NCI-H1105 treated with DMSO at 0.1 percent for 48 hours (cell line): ENCODE data around the gene GPR108.
"Not testable (repeated sequence)": the region's sequence is repeated elsewhere in the genome, so short reads cannot be mapped to it uniquely, and the experiment has no call there.

Source experiments
- DNase-seq: peaks from one replicate; lab custom pipeline; 2025; lab: John Stamatoyannopoulos, UW

Gene GPR108

DNA sequence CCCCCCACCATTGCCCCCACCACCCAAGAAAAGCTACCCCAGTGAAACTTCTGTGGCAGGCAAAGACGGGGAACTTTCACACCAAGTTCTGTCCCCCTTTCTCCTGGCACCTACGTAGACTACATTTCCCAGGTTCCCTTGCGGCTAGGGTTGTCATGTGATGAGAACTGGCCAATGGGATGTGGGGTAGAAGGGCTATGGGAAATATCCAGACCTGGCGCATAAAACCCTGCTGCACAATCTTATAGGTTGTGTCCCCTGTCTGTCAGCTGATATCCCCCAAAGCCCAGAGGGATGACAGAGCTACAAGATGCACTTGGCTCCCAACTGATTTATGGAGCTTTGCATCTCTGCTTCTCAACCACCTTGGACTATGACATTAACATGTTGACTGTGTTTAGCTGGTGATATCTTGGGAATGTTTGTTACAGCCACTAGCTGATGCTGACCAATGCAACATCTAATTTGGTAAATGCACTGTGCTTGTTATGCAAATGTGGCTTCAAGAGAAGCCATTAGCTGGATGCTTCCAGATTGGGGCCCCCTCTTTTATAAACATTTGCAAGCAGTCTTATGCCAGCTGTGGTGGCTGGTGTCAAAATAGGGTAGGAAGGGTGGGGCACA, 23.8 kb upstream of the GPR108 start:
- DNase-seq = no peak

DNA sequence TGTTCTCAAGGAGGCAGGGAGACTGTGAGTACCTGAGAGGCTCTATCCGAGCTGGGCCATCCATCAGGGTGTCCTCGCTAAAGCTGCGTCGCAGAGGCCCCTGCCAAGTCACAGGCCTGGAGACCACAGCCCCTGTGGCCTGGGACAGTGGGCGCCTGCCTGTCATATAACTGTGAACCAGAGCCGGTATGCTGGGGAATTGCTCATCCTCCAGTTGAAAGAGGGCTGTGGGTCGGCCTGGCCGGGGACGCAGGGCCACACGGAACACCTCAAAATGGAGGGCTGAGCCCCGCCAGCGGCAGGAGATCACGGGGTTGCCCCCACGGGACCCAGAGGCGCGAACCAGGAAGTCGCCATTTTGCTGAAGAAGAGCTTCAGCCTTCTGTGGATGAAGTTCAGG, 23.2 kb upstream of the GPR108 start:
- DNase-seq = no peak

DNA sequence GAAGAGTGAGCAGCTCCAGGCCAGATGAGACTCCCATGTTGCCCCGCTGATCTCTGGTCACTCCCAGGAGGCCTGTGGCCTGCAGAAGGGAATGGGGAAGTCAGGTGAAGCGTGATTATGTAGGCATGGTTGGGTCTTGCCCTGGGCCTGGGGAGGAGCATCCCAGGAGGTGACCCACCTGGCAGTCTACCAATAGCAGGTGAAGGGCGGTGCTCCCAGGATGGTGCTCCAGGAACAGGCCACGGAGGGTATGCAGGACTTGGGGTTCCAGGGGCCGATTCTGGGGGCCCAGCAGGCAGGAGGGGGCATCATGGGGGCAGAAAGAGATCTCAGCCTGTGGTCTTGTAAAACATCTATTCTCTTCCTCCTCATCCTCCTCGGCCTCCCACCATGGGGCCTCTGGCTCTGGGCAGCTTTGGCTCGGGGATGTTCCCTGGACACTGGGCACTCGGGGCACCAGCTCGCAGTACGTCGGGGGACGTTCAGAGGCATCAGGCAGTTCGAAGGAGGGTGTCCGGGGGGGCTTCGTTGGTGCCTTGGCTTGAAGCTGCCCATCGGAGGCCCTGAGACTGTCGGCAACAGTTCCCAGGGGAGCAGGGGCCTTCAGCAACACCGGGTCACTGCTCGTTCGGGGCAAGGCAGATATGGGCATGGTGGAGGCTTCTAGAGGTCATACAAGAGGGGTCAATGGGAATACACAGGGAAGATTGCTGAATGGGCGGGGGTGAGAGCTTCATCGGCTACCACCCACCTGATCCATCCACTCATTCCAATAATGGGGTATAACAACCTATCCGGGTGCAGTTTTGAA, 17.5 kb upstream of the GPR108 start:
- DNase-seq = no peak

DNA sequence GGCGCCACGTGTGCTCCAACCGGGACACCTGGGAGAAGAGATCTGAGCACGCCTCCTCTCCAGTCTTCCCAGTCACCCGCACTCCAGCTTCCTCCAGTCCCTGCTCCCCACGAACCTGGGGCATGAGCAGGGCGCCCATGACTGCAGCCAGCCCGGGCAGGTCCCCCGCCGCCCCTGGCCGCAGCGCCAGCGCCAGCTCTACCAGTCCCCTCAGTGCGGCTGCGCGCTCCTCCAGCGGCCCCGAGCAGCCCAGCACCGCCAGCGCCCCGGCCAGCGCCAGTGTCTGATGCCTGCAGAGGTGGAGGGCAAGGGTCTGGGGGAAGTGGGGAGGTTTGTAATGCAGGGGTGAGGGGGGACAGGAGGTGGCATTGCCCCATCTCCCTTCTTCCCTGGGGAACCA, 16.8 kb upstream of the GPR108 start:
- no peak for DNase-seq

DNA sequence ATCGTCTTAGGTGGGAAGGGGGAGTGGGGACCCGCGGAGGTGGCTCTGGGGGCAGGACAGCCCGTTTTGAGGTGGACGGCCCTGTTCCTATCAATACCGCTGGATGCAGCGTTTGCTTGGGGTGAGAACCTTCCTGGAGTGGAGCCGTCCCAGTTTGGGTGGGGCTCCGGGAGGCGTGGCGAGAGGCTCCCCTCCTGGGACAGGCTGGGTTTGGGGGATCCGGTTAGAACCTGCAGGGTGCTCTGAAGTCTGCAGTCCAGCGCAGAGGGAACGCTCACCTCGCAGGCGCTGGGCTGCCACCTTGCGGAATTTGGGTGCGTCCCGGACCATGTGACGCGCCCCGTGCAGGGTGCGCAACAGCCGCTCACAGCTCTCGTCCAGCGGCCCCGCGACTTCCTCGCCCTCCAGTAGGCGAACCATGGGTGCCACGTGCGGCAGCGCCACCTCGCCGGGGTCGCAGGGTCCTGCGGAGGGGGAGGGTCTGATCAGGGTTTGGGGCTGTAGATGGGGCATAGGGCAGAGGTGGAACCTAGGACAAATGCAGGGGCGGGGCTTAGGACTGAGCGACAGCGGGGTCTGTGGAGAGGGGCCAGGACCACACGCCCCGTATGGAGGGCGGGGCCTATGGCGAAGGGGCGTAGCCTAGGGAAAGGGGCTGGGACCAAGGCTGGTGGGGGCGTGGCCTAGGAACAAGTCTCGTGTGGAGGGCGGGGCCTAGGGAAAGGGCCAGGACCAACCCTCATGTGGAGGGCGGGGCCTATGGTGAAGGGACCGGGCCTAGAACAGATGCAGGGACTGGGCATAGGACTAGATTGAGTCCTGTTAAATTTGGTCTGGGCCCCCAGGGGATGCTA, 16.0 kb upstream of the GPR108 start:
- no peak for DNase-seq

DNA sequence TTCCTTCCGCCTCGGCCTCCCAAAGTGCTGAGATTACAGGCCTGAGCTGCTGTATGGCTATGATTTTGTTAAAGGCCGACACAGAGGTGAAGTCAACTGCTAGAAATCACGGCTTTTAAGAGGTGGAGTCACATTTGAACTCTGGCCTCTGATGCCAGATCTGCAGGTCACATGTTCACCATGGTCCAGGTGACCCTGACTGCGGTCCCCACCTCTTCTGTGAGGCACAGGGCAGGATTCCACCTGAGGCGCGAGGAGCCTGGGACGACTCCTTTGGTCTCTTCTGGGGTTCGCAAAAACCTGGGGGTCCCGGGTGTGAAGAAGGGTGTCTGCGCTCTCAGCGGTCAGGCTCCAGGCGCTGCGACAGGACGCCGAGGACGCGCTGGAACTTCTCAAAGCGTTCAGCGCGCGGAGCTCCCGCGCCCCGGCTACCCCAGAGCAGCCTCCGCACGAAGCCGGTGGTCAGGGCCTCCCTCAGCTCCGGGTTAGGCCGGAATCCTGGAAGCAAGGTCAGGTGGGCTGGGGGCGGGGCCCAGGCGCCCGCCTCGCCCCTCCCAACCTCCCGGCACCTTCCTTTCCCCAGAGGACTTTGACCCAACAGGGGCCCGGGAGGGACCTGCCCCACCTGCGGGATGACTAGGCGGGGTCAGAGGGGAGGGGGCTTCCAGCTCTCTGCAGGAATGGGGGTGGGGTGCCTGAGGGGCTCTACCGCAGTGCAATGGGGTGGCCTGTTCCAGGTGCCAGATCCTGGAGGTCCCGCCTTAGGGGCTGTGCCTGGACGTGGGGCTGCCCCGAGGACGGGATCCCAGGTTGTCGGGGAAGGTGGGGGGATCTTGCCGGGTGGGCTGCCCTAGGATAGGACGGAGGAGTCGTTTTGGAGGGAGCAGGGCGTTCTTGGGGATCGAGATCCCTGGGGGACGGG, 15.1 kb upstream of the GPR108 start:
- no peak for DNase-seq

DNA sequence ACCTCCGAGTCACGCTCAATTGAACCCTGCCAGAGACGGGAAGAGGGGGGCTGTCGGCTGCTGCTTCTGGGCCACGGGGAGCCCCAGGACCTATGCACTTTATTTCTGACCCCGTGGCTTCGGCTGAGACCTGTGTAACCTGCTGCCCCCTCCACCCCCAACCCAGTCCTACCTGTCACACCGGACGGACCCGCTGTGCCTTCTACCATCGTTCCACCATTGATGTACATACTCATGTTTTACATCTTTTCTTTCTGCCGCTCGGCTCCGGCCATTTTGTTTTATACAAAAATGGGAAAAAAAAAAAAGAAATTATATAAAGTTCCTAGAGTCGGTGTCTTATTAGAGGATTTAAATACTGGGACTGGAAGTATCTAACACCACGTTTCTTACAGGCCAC, 13.8 kb upstream of the GPR108 start:
- no peak for DNase-seq

DNA sequence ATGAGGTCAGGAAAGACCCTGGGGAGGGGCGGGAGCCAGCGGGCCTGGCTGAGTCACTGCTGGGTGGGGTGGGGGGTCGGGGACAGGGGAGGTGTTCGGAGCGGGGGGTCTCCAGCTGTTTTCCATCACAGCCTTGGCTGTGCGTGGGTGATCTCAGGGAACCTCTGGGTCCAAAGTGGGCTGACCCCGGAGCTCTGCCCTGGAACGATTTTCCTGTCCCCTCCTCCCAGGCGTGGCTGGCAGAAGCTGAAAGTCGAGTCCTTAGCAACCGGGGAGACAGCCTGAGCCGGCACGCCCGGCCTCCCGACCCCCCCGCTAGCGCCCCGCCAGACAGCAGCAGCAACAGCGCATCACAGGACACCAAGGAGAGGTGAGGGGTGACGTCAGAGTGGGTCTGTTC, 12.7 kb upstream of the GPR108 start:
- DNase-seq = no peak

DNA sequence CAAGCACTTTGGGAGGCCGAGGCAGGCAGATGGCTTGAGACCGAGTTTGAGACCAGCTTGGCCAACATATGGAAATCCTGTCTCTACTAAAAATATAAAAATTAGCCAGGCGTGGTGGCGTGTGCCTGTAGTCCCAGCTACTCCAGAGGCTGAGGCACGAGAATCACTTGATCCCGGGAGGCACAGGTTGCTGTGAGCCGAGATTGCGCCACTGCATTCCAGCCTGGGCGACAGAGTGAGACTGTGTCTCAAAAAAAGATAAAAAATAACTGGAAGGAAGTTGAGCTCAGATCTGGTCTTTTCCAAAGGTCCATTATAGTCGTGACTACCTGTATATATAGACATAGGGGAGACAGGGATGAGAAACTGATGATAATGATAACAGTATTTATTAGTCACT, 11.2 kb upstream of the GPR108 start:
- not testable (repeated sequence) for DNase-seq

DNA sequence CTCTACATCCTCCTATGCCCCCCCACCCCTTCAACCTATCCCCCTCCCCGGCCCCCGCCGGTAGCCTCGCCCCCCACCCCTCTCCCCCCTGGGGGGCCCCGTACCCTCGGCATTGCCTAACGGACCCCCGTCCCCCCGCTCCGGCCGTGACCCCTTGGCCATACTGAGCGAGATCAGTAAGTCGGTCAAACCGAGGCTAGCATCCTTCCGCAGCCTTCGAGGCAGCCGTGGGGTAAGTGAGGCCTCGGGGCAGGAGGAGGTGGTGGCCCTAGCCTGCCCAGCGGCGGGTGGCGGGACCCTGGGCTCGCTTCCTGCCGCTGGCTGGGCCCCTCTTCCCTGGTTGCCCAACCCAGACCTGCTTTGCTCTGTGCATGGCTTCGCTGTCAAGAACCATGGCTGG, 8.6 kb upstream of the GPR108 start:
- no peak for DNase-seq

DNA sequence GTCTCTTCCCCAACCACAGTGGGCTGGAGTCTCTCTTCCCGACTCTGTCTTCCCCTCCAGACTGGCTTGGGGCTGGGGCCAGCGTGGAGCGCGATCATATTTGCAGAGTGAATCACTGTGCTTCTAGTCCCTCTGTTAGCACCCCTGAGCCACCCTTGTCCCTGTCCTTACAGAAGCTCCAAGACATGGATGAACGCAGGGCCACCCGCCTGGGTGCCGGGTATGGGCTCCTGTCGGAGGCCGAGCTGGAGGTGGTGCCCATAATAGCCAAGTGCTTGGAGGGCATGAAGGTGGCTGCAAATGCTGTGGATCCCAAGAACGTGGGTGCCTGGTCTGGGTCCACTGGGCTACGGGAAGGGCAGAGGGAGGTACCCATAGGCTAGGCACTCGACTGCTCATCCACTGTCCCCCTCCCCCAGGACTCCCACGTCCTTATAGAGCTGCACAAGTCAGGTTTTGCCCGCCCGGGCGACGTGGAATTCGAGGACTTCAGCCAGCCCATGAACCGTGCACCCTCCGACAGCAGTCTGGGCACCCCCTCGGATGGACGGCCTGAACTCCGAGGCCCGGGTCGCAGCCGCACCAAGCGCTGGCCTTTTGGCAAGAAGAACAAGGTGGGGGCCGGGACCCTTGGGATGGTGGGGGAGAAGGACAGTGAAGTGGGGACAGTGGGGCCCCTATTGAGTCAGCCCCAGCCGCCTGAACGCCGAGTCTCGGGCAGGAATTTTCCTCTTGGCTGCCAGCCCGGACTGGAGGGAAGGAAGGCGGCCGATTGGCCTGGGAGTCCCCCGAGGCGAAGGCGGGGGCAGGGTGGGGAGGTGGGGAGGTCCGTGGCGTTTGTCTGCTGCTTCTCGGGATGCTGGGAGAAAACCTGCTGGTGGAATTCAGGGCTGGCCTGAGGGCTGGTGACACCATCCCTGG, 7.3 kb upstream of the GPR108 start:
- peak; percentile 45 for DNase-seq

DNA sequence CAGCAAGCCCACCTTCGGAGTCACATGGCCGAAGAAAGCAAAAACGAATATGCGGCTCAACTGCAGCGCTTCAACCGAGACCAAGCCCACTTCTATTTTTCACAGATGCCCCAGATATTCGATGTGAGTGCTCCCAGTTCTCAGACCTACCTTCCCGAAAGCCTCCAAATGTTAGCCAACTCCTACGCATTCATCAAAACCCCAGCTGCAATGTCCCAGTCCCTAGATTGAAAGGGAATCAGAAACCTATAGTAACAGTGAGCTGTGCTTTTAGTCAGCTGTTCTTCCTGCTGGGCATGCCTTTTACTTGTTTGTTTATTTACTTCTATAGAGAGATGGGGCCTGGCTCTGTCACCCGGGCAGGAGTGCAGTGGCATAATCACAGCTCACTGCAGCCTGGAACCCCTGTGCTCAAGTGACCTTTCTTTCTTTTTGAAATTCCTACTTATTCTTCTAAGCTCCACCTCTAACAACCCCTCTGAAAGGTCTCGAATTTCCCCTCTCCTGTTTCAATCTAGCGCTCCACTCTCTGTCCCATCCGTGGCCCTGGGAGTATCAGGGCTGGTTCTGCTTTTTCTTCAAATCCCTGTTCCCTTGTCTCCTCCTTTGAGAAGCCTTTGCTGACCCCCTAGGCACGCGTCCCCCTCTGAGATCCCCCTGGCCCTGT, 6.5 kb upstream of the GPR108 start:
- DNase-seq = no peak

DNA sequence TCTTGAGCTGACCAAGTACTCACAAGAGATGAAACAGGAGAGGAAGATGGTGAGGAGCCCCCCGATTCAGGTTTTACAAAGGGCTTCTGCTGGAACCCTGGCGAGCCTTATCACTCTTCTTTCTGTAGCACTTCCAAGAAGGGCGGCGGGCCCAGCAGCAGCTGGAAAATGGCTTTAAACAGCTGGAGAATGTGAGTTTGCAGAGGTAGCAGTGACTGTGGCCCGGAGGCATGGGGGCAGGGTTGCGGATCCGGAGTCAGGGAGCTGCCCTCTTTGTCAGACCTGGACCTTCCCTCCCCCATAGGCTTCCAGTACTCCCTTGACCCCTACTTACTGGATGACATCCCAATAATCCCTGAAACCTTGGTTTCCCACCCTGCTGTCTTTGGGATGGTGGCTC, 5.7 kb upstream of the GPR108 start:
- no peak for DNase-seq

DNA sequence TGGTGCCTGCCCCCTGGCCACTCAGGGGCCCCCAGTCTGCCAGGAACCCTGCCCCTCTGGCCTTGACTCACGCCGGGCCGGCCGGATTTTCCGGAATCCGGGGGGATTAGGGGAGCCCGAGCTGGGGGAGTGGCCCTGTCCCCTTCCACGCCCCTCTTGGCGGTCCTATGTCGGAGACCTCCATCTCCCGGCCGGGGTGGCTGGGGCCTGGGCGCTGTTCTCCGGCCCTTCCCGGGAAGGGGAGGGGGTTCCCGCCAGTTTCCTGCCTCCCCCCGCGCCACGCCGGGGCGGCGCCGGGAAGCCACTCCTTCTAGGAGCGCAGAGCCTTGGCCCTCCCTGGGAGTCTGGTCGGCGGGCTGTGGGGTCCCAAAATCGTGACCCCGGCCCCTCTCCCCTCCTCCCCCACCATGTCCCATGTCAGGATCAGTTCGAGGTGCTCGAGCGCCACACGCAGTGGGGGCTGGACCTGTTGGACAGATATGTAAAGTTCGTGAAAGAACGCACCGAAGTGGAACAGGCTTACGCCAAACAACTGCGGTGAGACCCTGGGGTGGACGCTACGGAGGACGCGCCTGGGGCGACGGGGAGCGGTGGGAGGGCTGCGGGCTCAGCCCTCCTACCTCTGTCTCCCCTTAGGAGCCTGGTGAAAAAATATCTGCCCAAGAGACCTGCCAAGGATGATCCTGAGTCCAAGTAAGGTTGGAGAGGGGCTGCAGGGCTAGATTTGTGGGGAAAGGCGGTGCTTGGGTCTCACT, 3.4 kb upstream of the GPR108 start:
- DNase-seq = no peak

DNA sequence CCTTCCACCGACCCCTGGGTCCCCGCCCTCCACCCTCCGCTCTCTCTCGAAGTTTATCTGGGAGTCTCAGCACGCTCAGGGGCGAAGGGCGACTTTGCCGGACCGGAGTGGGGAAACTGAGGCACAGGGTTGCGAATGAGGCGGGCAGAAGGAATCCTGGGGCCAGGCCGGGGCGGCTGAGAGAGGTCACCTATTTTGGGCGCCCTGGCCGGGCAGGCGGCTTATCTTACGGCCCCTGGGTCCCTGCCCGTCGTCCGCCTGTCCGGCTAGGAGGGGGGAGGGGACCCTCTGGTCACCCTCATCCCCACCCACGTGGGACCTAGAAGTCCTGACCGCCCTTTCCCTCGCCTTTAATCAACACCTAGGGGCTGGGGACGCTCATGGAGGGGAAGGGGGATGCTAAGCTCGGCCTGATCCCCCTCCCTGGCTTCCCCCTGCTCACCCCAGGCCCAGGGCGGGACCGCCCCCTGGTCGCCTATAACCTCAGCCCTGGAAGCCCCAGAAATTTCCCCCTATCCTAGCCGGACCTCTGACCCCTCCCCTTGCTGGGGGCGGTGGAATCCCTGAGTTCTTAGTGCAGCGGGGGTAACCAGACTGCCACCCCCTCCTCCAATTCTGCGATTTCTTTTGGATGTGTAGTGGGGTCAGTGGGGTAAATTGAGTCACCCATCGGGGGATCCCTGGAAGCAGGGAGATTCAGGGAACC, 2.7 kb upstream of the GPR108 start:
- DNase-seq = no peak

DNA sequence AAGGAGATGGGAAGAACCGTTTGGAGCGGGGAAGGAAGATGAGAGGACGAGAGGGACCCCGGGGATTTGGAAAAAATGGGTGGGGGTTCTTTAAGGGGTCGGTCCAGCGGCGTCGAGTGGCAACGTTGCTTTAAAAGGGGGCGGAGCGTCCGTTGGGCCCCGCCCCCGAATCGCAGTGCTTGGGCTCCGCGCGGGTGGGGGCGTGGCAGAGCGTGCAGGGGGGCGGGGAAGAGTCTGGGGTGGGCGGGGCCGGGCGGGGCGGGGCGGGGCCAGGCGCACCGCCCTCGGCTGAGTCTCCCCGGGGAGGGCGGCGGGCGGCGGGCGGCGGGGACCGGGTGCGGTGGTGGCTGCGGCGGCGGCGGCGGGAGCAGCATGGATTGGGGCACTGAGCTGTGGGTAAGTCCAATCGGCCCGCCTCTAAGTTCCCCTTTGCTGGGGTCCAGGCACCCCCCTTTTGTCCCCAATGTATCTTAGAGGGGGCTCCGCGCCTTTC, 2.1 kb upstream of the GPR108 start, which contains the start of gene TRIP10:
Gene TRIP10 (plus strand): TSS at position 291 of the 493 bp plus-strand sequence. CDS start 82 bp downstream, at position 373.
- peak; percentile 27 for DNase-seq

DNA sequence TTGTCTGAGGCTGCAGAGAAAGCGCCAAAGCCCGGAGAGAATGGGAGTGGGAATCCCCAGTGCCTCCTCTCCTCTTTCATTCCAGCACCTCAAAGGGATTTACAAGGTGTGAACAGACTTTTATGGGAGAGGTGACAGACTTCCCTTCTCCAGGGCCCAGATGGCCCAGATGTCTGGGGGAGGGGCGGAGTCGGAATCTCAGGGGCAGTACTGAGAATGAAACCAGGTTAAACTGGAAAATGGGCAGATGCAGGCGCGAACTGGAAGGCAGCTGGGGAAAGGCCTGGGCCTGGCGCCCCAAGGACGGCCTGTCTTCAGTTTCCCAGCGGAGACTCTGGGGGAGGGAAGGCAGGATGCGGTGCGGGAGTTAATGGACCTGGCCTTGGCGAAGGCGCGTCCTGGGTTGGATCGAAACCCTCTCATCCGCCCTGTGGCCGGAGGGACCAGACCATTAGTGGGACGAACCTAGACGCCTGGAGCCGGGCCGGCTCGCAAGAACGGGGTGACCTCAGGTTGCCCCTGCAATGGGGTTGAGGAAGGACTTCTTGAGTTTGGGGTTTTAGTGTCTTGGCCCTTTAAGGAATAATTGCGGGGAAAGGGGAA, 1.5 kb upstream of the GPR108 start:
- DNase-seq = no peak
